HG03521 (cell line): ENCODE measurements around the gene PSMC6.
A peak's percentile ranks its signal among the peaks of the same experiment; 100 is the strongest.
"Not testable (repeated sequence)": the region's sequence is repeated elsewhere in the genome, so short reads cannot be mapped to it uniquely, and the experiment has no call there.

ENCODE experiments used
- ATAC-seq: cut with Tn5 transposase; IDR thresholded peaks from one replicate; pipeline ENCODE4 v1.9.1; 2021; ENCODE audit warnings: mild to moderate bottlenecking, moderate library complexity; ENCODE audit not compliant: unreplicated experiment

Gene PSMC6

DNA sequence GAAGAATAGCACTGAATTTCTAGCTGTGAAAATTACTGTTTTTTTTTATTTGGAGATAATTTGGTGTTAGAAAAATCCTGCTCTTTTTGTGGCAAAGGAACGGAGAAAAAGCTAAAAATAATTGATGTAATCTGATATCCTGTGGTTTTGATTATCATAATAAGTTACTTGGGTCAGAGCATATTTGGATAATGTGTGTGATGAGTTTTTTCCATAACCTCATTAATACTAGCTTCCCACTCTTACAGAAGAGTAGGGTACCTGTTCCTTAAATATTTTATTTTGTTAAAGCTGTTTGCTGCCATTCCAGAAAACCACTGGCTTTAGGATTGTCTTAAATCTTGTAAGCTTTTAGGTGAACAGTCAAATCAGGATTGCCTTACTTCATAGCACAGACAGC is 4.7 kb downstream of the PSMC6 start:
- no peak for ATAC-seq

DNA sequence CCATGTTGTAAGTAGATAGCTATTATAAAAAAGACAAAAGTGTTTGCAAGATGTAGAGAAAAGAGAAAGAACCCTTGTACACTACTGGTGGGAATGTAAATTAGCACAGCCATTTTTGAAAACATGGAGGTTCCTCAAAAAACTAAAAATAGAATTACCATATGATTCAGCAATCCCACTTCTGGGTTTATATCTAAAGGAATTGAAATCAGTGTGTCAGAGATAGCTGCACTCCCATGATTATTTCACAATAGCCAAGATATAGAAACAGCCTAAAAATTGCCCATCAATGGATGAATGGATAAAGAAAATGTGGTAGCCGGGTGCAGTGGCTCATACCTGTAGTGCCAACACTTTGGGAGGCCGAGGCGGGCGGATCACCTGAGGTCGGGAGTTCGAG is 9.2 kb downstream of the PSMC6 start:
- no peak for ATAC-seq

DNA sequence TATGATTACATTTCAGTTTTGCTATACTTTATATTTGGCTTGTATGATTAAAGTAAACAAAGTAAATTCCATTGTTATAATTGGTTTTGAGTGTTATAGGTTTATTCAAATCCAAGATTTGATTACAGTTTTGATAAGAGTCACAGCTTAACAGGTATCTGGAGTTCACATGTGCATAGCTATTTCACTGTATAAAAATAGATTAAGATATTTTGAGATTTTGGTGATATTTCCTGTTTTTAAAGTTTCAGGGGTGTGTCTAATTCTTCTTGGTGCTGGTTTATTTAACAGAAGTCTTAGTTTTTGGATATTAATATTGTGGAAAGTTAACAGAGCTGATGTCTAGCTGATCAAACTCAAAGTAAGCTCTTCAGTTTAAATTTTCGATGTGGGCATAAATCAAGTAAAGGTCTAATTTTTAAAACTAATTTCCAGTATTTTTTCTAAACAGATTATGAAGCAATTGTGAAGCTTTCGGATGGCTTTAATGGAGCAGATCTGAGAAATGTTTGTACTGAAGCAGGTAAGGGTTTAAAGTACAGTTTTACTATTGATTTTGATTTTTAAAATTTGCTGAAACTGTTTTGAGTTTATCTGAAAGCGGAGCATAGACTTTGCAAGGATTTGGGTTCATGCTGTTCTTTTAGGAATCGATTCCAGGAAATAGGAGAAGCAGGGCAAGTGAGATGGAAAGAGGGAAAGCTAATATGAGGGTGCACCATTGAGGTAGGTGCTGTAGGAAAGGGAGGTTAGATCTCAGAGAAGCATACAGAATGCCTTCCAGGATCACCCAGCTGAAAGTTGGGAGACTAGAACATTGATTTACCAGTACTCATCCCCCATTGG is 16.7 kb downstream of the PSMC6 start:
- no peak for ATAC-seq

DNA sequence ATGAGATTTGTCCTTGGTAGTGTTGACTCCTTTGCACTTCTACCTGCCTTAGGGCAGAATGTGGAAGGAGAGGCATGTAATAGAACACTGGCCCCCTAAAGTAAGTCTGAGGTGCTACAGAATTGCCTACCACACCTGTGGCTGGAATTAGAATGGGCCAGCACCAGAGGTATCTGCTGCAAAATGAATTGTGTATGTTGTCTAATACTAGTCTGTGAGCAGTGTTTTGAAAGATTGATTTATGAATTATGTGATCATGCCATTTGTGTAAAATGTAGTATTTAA is 17.3 kb downstream of the PSMC6 start:
- ATAC-seq = no peak

DNA sequence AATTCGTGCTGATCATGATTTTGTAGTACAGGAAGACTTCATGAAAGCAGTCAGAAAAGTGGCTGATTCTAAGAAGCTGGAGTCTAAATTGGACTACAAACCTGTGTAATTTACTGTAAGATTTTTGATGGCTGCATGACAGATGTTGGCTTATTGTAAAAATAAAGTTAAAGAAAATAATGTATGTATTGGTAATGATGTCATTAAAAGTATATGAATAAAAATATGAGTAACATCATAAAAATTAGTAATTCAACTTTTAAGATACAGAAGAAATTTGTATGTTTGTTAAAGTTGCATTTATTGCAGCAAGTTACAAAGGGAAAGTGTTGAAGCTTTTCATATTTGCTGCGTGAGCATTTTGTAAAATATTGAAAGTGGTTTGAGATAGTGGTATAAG is 20.5 kb downstream of the PSMC6 start:
- ATAC-seq = not testable (repeated sequence)

DNA sequence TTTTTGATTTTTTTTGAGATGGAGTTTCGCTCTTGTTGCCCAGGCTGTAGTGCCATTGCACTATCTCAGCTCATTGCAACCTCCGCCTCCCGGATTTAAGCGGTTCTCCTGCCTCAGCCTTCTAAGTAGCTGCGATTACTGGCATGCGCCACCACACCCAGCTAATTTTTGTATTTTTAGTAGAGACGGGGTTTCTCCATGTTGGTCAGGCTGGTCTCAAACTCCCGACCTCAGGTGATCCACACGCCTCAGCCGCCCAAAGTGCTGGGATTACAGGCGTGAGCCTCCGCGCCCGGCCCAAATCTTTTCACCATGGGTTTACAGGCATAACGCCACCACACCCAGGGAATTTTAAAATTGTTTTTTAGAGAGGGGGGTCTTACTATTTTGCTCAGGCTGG is 22.0 kb downstream of the PSMC6 start:
- not testable (repeated sequence) for ATAC-seq

DNA sequence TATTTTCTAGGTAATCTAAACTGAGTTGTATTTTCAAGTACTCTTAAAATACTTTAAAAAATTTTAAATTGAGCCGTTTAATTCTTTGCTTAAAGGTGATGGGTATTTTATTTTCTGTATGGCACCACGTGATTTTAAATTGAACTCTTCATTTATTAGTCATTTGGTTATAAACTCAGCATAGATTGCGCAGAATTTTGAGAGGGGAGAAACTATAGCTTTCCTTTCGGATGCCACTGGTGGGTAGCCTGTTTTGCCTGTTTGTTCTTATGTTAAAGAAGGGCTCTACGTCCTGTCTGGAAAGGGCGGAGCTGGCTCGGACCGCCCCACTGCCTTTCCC is 22.6 kb downstream of the PSMC6 start:
- ATAC-seq = no peak

DNA sequence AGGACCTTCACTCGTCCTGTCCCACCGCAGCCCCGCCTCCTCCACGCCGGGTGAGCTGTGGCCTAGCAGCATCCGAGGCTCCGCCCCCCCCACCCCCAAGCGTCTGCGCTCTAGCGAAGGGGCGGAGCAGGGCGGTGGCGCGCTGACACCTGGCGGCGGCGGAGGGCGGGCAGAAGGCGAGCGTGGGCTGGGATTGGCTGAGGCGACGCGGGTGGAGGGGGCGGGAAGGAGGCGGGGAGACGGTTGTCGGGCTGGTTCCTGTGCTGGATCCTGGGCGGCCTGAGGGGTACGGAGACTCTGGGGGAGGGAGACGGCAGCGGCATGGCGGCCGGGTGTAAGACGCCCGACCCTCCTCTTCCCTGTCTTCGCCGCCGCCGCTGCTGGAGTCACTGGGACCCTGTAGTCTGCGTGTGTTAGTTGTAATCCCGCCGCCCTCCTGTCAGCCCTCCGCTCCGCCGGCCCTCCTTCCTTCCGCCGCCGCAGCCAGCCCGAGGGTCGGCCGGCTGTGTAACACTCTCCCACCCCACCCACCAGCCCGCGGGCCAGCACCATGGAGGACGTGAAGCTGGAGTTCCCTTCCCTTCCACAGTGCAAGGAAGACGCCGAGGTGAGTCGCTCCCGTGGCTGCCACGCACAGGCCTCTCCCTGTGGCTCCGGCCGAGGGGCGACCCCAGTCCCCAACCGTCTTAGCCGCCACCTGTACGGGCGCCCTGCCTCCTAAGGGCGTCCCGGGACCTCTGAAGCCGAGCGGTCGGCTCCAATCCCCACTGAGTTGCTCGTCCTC is 23.1 kb downstream of the PSMC6 start, which contains the start of gene STYX:
Gene STYX, plus strand, starts transcription at position 242 of the 784 bp plus-strand sequence. Its CDS starts 309 bp downstream, at position 551.
- peak; percentile 94 for ATAC-seq

DNA sequence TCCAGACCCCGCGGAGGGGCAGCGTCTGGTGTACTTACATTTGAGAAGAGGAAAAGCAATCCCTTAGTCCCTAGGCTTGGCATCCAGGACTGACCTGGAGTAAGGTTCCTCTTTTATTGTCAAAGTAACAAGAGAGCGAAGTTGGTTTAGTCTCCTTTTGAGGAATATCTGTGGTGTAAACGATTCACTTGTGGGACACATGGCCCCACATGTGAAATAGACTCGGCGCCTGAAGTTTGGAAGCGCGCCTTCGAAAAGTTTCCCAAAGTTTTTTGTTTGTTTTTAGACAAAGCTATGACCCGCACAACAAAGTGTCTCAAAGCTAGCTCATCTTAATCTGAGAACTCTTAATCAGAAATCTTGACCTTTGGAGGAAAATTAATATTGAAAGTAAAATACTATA is 23.7 kb downstream of the PSMC6 start:
- no peak for ATAC-seq

DNA sequence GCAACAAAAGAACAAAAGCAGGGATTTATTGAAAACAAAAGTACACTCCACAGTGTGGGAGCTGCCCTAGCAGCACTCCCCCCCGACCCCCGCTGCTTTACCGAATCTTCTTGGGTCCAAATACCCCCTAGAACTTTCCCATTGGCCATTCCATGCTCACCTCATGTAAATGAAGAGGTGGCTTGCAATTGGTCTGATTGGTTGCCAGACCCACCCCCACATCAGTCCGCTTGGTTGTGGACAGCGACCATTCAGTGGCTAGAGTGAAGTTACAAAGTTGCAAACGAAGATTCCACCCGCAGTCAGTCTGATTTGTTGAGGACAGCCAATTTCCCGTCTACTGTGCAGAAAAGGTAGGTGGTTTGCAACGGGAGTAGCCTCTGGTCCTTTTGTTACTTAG is 26.8 kb downstream of the PSMC6 start:
- ATAC-seq = no peak

DNA sequence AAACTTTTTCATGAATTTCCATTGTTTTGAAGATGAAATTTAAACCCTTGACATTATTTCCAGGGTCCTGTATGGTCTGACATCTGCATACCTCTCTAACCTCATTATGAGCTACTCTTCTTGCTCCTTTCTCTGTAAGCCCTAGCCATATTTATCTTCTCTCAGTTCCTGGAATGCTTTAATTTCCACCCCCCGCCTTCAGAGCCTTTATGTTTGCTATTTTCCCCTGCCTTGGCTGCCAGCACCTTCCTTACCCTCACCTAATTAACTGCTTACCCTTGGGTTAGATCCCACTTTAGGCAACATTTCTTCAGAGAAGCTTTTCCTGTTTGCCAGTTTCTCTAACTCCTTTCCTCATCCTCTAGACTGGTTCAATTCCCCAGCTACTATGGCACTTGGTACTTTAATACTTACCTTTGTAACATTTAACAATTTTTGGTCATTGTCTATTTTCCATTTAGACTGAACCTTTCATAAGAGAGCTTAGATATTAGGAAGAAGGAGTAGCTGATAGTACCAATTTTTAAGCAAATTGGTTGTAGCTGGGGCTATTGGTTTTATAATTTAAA is 29.0 kb downstream of the PSMC6 start:
- ATAC-seq = no peak

DNA sequence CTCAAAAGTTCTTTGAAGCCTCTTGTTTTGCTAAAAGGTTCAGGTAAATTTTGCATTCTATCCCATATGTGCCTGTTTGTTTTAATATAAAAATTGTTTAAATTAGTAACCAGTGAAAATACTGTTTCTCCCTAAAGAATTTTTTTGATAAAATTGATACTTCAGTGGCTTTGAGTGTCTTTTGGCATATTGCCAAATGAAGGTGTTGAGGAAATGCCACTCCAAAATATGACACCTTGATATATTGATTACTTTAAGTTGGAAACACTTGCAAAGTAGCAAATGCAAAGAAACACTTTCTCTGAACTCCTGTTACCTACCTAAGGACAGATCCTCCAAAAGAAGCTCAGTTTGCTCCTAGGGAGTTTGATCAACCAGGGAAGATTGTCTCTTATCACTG is 31.4 kb downstream of the PSMC6 start:
- no peak for ATAC-seq

DNA sequence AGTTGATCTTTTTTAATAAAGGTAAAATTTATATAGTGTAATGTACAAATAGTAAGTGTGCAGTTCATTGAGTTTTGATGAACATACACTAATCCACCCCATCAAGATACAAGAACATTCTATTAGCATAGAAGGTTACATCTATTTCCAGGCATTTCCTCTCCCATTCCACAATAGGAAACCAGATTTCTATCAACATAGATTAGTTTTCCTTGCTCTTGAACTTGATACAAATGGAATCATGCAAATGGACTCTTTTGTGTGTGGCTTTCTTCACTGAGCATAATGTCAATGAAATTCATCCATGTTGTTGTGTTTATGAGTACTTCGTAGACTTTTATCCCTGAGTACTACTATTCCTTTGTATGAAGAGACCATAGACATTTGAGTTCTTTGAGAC is 33.8 kb downstream of the PSMC6 start:
- no peak for ATAC-seq

DNA sequence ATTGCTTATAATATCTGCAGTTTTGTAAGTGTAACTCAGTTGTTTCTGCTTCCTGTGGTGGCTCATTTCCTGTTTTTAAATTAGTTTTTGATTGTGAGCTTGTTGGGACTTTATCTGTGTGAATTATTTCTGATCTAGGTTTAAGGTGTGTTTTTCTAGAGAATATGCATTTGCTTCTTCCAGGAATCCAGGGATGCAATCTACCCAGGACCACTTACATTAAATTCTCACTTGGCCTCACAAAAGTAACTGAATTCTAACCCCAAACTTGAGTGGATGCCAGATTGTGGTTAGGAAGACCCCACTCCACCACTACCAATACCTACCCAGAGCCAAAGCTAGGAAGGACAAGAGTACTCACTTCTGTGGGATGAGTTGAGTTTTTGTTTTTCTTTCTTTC is 34.9 kb downstream of the PSMC6 start:
- no peak for ATAC-seq

DNA sequence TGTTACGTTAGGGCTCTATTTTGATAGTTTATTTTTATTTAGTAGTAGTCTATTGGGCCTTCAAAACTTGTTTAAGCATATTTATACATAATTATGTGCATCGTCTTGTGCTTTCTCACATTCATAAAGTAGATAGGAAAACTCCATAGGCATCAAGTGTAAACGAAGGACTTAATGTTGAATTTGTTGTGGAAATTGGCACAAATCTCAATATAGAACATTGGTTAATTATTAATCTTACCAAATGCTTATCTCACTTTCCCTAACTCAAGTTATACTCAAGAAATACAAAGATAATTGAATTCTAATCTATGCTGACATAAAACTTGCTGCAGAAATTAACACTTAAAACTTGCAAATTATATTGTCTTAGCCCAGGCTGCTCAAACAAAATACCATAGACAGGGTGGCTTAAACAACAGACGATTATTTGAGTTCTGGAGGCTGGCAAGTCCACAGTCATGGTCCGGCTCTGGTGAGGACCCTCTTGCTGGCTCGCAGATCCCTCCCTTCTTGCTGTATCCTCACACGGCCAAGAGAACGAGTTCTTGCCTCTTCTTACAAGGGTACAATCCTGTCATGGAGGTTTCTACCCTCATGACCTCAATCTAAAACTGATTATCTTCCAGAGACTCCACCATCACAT is 41.8 kb downstream of the PSMC6 start:
- no peak for ATAC-seq

DNA sequence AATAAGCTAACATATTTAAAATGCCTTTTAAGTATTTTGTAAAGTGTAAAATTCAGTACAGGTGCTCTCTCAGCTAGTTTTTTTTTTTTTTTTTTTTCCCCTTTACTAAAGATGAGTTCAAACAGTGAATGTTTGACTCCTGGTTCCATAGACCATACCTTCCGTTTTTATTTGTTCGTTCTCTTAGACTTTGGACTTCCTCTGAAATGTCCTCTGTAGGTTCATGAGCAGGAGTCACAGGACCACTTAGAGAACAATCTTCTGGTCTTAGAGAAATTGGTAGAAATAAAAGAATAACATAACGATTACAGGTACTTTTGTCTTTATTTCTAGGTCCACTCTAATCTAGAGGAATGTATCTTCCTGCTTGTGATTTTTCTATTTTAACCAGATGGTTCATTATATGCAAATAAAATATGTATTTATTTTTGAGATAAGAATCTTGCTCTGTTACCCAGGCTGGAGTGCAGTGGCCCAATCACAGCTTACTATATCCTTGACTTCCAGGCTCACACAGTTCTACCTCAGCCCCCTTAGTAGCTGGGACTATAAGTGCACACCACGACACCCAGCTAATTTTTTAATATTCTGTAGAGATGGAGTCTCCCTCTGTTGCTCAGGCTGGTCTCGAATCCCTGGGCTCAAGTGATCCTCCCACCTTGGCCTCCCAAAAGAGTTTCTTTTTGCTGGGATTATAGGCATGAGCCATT is 48.8 kb downstream of the PSMC6 start:
- no peak for ATAC-seq

DNA sequence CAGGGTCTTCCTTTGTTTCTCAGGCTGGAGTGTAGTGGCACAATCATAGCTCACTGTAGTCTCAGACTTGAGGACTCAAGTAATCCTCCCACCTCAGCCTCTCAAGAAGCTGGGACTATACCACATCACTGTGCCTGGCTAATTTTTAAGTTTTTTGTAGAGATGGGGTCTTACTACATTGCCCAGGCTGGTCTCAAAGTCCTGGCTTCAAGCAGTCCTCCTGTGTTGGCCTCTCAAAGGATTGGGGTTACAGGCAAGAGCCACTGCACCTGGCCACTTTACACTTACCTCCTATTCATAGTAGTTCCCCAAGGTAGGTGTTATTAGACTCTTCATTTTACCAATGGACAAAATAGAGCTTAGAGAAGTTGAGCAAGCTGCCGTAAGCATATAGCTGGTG is 52.1 kb downstream of the PSMC6 start:
- ATAC-seq = no peak

DNA sequence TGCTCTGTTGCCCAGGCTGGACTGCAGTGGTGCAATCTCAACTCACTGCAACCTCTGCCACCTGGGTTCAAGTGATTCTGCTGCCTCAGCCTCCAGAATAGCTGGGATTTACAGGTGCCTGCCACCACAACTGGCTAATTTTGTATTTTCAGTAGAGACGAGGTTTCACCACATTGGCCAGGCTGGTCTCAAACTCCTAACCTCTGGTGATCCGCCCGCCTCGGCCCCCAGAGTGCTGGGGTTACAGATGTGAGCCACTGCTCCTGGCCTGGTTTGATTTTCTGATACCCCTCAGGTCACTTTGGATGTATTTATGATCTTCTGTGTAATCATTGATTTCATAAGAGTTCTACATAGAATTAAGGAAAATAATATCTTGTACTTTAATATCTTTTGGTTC is 55.9 kb downstream of the PSMC6 start:
- not testable (repeated sequence) for ATAC-seq

DNA sequence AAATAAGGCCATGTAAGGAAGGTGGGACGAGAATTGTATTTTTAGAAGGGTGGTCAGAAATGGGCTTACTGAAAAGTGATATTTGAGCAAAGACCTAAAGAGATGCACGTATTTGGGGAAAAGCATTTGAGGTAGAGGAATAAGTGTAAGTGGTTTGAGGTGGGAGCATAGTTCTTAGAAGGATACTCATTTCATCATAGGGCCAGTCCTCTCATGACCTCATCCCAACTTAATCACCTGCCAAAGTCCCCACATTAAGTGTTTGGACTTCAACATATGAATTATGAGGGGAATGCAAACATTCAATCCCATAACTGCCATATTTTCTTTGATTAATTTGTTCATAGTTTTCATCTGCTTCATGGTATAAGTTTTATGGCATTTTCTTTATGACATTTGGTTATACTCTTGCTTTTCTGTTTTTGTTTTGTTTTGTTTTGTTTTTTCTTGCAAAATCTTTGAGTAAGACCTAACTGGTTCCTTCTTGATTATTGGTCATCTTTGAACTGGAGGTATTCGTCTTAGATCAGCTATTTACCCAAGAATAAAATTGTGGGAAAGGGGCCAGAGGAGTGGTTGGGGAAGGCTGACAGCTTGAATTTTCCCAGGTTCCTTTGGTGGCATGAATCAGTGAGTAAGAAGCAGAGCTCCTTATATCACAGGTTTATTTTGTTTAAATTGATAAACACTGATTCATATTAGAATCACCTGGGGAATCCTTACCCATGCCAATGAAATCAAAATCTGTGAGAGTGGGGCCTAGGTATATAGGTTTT is 60.2 kb downstream of the PSMC6 start:
- ATAC-seq = no peak

DNA sequence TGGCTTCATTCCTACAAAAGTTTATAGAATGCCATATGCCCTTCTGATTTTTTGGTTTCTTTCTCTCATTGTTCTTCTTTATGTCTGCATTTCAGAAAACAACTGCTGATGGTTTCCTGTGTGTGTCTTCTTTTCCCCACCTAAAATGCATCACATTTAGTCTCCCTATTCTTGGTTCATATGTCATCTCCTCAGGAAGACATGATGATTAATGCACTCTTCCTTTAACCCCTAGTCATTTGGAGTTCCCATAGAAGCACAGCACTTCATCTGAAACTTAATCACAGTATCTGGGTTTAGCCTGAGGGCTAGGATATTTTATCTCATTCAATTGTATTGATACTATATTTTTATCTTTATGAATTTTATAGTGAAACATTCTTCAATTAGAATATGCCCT is 62.9 kb downstream of the PSMC6 start:
- ATAC-seq = no peak
